Measurements from ENCODE around the gene FBXL16.
"Not testable (repeated sequence)": the region's sequence is repeated elsewhere in the genome, so short reads cannot be mapped to it uniquely, and the experiment has no call there.

DNA sequence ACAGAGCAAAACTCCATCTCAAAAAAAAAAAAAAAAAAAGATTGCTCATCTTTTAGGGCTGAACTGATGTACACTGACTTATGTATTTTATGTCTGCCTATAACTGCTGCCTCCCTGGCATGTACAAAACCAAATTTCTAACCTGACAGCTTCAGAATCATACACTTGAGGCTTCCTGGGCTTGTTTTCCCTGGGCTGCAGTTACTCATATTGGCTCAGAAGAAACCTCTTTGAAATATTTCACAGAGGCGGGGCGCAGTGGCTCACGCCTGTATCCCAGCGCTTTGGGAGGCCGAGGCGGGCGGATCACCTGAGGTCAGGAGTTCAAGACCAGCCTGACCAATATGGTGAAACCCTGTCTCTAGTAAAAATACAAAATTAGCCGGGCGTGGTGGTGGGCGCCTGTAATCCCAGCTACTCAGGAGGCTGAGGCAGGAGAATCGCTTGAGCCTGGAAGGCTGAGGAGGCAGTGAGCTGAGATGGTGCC, 48.6 kb upstream of the FBXL16 start:
- TF ChIP-seq CTCF, POLR2A (IDR thresholded peaks at IDR 0.05): not testable (repeated sequence)
